ENCODE results near the gene EPB42.

DNA sequence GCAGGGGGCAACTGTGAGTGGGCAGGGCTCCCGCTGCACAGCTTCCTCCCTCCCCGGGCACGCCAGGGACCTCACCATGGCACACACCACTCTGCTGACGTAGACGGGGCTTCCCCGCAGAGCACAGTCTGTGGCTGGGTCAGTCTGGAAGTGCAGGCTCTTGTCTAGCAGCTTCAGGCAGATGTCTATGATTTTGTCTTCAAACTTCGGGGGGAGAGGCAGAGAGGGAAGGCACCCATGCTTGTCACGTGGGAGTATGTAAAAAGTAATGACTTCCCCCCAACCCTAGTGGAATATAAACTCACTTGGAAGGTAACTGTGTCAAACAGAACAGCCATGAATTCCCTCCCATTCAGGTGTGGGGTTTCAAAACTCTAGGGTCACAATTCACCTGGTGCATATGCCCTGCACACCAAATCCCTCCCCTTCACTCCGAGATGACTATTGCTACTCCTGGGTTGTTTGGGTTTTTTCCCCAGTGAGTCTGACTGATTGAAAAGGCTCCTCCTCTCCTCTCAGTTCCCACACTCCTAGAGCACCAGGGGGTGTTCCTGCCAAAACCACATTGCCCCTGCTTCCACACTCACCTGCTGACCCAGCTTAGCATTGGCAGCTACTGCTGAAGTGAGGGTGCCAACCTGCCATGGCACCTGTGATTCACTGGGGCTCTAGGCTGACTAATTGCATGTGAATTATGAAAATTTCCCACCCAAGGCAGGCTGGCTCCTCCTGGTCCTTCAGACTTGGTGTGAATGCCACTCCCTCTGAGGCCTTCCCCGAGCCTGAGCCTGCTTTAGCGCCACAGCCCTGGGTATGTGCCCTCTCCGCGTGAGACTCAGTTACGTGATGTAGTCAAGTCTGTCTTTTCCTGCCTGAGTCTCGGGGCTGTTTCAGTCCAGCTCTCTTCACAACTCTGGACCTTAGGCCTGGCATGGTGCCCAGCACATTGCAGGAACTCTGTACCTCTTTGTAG, 32.9 kb upstream of the EPB42 start:
- TF ChIP-seq, protein P1, sequence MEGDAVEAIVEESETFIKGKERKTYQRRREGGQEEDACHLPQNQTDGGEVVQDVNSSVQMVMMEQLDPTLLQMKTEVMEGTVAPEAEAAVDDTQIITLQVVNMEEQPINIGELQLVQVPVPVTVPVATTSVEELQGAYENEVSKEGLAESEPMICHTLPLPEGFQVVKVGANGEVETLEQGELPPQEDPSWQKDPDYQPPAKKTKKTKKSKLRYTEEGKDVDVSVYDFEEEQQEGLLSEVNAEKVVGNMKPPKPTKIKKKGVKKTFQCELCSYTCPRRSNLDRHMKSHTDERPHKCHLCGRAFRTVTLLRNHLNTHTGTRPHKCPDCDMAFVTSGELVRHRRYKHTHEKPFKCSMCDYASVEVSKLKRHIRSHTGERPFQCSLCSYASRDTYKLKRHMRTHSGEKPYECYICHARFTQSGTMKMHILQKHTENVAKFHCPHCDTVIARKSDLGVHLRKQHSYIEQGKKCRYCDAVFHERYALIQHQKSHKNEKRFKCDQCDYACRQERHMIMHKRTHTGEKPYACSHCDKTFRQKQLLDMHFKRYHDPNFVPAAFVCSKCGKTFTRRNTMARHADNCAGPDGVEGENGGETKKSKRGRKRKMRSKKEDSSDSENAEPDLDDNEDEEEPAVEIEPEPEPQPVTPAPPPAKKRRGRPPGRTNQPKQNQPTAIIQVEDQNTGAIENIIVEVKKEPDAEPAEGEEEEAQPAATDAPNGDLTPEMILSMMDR (IDR thresholded peaks at IDR 0.05; ENCODE audit: low read length): no peak
- TF ChIP-seq EZH2 (IDR thresholded peaks at IDR 0.05; ENCODE audit: borderline replicate concordance, low read length): no peak
